T-cell (primary cell): ENCODE results near the gene SLC2A13. TPM values are rescaled to one million over a fixed set of nuclear protein-coding genes. Genes with fewer than 3 reads are reported as not detected.

ENCODE experiments used
- ATAC-seq, 4 experiments: fragments of 200-7000 bp in 3 of 4; fragments of 150-1000 bp in 1 of 4; cut with Tn5 transposase; replicated peaks in 1 of 4; 1 replicate in 3 of 4; 2 replicates in 1 of 4; pipeline ENCODE4 v1.10.0; 2021; ENCODE audit warnings: moderate library complexity in 3 of 4, mild to moderate bottlenecking in 2 of 4, moderate number of reproducible peaks in 1 of 4
- CTCF ChIA-PET, 2 donors: fragments of 300-600 bp; sonication (Branson Sonifier 250); formaldehyde crosslinking; loops; one replicate each; lab custom pipeline; 2022; ENCODE audit warnings: antibody characterized with exemption in 2 of 2; lab: Charles Lee
- POLR2A ChIA-PET, 2 donors: fragments of 300-600 bp; sonication (Branson Sonifier 250); formaldehyde crosslinking; loops; one replicate each; lab custom pipeline; 2022; ENCODE audit warnings: antibody characterized with exemption in 2 of 2; lab: Charles Lee
- DNase-seq, 35 experiments: peaks; one replicate each; pipeline versions ENCODE4 v3.0.0 to v3.0.0-alpha.2; 2013 to 2023
- H3K27ac ChIP-seq: one replicate; pipeline ENCODE4 v1.5.1; 2013; ENCODE audit warnings: low read length
- H3K27me3 ChIP-seq, 2 experiments: replicated peaks in 1 of 2; 1 replicate in 1 of 2; 2 replicates in 1 of 2; pipeline versions ENCODE4 v1.6.1 to v1.7.0; 2013; ENCODE audit warnings: low read length in 1 of 2, mixed read lengths in 1 of 2; ENCODE audit not compliant: control insufficient read depth in 2 of 2, insufficient read depth in 2 of 2; ENCODE audit errors: extremely low read depth in 1 of 2
- H3K36me3 ChIP-seq, 2 donors: 1 replicate in 1 of 2; 2 replicates in 1 of 2; pipeline versions ENCODE4 v1.6.1 to v1.7.0; 2013; ENCODE audit warnings: low read length in 1 of 2; ENCODE audit not compliant: control insufficient read depth in 2 of 2, insufficient read depth in 1 of 2; ENCODE audit errors: extremely low read depth in 1 of 2
- H3K4me1 ChIP-seq, 2 experiments: 1 replicate in 1 of 2; 2 replicates in 1 of 2; pipeline versions ENCODE4 v1.6.1 to v1.7.0; 2013; ENCODE audit warnings: low read length in 2 of 2, mixed read lengths in 1 of 2; ENCODE audit not compliant: insufficient read depth in 2 of 2, control insufficient read depth in 1 of 2; ENCODE audit errors: extremely low read depth in 1 of 2
- H3K4me3 ChIP-seq, 2 donors: 1 replicate in 1 of 2; 2 replicates in 1 of 2; pipeline versions ENCODE4 v1.5.1 to v1.7.0; 2013; ENCODE audit warnings: mild to moderate bottlenecking in 2 of 2, low read length in 1 of 2, moderate library complexity in 1 of 2; ENCODE audit not compliant: control insufficient read depth in 1 of 2; ENCODE audit errors: extremely low read depth in 1 of 2
- H3K9me3 ChIP-seq: 2 replicates; pipeline ENCODE4 v1.7.0; 2013
- H3K27ac Mint-ChIP-seq, 2 donors: one replicate each; pipeline ENCODE4 v1.8.0; 2020 to 2021; ENCODE audit warnings: mild to moderate bottlenecking in 2 of 2, mixed read lengths in 2 of 2
- H3K27me3 Mint-ChIP-seq, 2 donors: one replicate each; pipeline ENCODE4 v1.8.0; 2021 to 2022; ENCODE audit warnings: mixed read lengths in 2 of 2
- H3K36me3 Mint-ChIP-seq: one replicate; pipeline ENCODE4 v1.8.0; 2021; ENCODE audit warnings: mixed read lengths
- H3K4me1 Mint-ChIP-seq, 3 donors: one replicate each; pipeline ENCODE4 v1.8.0; 2020 to 2022; ENCODE audit warnings: mixed read lengths in 3 of 3, mild to moderate bottlenecking in 1 of 3
- H3K4me3 Mint-ChIP-seq, 3 donors: one replicate each; pipeline ENCODE4 v1.8.0; 2020 to 2022; ENCODE audit warnings: mild to moderate bottlenecking in 3 of 3, mixed read lengths in 3 of 3, moderate library complexity in 3 of 3
- H3K9me3 Mint-ChIP-seq, 3 donors: one replicate each; pipeline ENCODE4 v1.8.0; 2020 to 2022; ENCODE audit warnings: mixed read lengths in 3 of 3
- WGBS: methylation state at CpG from one replicate; pipeline ENCODE4 v1.1.5; 2013; ENCODE audit warnings: missing lambda C conversion rate; ENCODE audit not compliant: insufficient coverage; 5-methylcytosine and 5-hydroxymethylcytosine counted together
- total RNA-seq, 35 experiments: library from RNA in 6 of 35; stranded (reverse) in 6 of 35; fragments of 120-200 nt in 1 of 35; gene quantifications; one replicate each; pipeline versions ENCODE4 v1.2.1 to v1.2.4 and lab custom pipeline; 2013 to 2026

SLC2A13 gene
- total RNA-seq, 5 donors from 2014 or later (not counting 1 experiment from before 2014, with no cell fraction given) = 4.2 to 6.0 (median 5.1) TPM

DNA sequence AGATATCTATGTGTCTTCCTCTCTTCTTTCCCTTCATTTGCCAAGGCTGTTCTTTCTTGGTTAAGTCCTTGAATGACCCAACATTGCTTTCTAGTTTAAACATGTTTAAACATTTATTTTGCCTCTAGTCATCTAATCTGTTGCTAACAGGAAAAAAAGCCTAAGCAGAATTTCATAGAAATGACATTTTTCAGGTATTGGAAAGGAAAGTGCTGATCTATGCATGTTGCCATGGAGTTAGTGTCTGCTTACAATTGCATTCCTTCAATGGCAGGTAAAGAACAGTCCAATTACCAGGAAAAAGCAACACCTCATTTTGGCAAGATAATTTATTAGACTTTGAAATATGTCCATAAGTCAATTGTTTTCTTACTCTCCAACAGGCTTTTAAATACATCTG, 21.5 kb upstream of the SLC2A13 start:
- Mint-ChIP-seq H3K36me3 (no peaks in the 10 kb centered on the region), H3K27me3 (peaks cover 0 to 4% of the 10 kb centered on the region in 2 donors), H3K27ac (no peak overlapping the region), H3K9me3 (no peaks in the 10 kb centered on the region), H3K4me1 (no peaks in the 10 kb centered on the region), H3K4me3 (no peak overlapping the region)
- POLR2A ChIA-PET = no interaction called here
- H3K36me3 ChIP-seq = no peaks in the 10 kb centered on the region
- no peaks in the 10 kb centered on the region for H3K9me3 ChIP-seq
- H3K4me3 ChIP-seq = no peak overlapping the region
- CTCF ChIA-PET = no interaction called here
- ATAC-seq (no peak), DNase-seq (no peak)
- no peaks in the 10 kb centered on the region for H3K4me1 ChIP-seq
- no peak overlapping the region for H3K27ac ChIP-seq
- peaks cover 0 to 4% of the 10 kb centered on the region in 2 experiments for H3K27me3 ChIP-seq

DNA sequence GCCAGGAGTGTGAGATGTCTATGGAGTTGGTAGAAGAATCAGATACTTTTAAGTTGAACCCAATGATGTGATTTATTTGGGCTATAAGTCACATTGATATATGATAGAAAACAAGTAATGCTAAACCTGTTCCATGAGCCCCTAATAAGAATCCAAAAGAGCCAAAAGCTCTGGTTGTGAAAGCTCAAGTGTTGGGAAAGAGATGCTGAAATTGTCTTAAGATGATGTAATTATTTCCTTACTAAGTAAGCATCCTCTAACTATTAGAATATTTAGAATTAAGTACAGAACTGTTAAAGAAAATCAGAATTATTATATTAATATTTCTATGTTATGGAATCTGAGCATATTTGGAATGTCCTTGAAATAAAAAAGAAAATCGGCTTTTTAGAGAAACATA, 17.6 kb upstream of the SLC2A13 start:
- no peak overlapping the region for H3K4me3 Mint-ChIP-seq
- H3K27me3 Mint-ChIP-seq = peaks cover 0 to 11% of the 10 kb centered on the region in 2 donors
- no peaks in the 10 kb centered on the region for H3K9me3 ChIP-seq
- CTCF ChIA-PET = interaction anchor here in 1 of 2 donors (0.7 kb wide), 1 partner anchor 13 kb away, joined by 3 read pairs; no protein-coding TSS in a partner anchor
- H3K27ac Mint-ChIP-seq = no peak overlapping the region
- no peaks in the 10 kb centered on the region for H3K36me3 ChIP-seq
- no peak overlapping the region for H3K27ac ChIP-seq
- H3K4me1 ChIP-seq = no peaks in the 10 kb centered on the region
- H3K36me3 Mint-ChIP-seq = no peaks in the 10 kb centered on the region
- peaks cover 0 to 4% of the 10 kb centered on the region in 2 experiments for H3K27me3 ChIP-seq
- no peak for ATAC-seq
- H3K4me3 ChIP-seq = no peak overlapping the region
- WGBS = no CpG with 5 or more reads among the region's 1 CpG
- DNase-seq = no peak
- POLR2A ChIA-PET = no interaction called here
- H3K9me3 Mint-ChIP-seq = no peaks in the 10 kb centered on the region
- H3K4me1 Mint-ChIP-seq = no peaks in the 10 kb centered on the region

DNA sequence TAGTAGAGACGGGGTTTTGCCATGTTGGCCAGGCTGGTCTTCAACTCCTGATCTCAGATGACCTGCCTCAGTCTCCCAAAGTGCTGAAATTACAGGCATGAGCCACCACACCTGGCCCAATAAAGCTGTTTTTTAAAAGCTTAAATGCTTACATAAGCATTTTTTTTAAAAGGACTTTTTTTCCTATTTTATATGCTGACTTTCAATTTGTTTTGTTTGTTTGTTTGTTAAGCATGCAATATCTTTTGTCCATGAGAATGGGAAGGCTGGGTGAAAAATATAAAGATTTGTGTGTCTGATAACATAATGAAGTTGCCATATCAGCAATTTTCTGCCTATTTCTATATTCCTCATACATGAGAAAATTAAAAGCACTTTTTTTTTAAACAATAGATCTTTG, 17.0 kb upstream of the SLC2A13 start:
- H3K36me3 Mint-ChIP-seq = no peaks in the 10 kb centered on the region
- peaks cover 0 to 1% (median 0%) of the 10 kb centered on the region in 3 donors for H3K4me1 Mint-ChIP-seq
- CTCF ChIA-PET = interaction anchor here in 1 of 2 donors (0.7 kb wide), 1 partner anchor 533 kb away, joined by 3 read pairs; no protein-coding TSS in a partner anchor
- no CpG with 5 or more reads among the region's 1 CpG for WGBS
- Histone ChIP-seq H3K9me3 (no peaks in the 10 kb centered on the region), H3K27ac (no peak overlapping the region), H3K4me1 (no peaks in the 10 kb centered on the region), H3K36me3 (no peaks in the 10 kb centered on the region), H3K27me3 (peaks cover 0 to 4% of the 10 kb centered on the region in 2 experiments), H3K4me3 (no peak overlapping the region)
- H3K27me3 Mint-ChIP-seq = peaks cover under 1 to 11% of the 10 kb centered on the region in 2 donors
- H3K4me3 Mint-ChIP-seq = no peak overlapping the region
- ATAC-seq (no peak), DNase-seq (no peak)
- POLR2A ChIA-PET = no interaction called here
- H3K27ac Mint-ChIP-seq = no peak overlapping the region
- no peaks in the 10 kb centered on the region for H3K9me3 Mint-ChIP-seq

DNA sequence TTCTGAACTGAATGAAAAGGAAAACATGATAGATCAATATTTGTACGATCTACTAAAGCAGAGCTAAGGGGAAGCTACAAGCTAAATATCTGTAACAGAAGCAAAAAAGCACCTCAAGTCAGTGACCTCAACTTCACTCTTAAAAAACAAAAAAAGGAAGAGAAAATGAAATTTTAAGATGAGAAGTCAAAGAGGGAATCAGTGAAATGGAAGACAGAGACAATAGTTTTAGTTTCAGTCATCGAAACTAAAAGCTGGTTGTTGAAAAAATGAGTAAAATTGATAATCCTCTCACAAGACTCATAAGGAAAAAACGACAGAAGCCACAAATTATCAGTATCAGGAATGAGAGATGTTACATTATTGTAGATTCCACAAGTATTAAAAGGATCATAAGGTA, 11.9 kb upstream of the SLC2A13 start:
- no peak overlapping the region for H3K4me3 Mint-ChIP-seq
- Histone ChIP-seq H3K4me3 (no peak overlapping the region), H3K9me3 (no peaks in the 10 kb centered on the region), H3K36me3 (no peaks in the 10 kb centered on the region), H3K27ac (no peak overlapping the region), H3K4me1 (no peaks in the 10 kb centered on the region), H3K27me3 (no peaks in the 10 kb centered on the region)
- ATAC-seq (no peak), DNase-seq (no peak)
- no peaks in the 10 kb centered on the region for H3K36me3 Mint-ChIP-seq
- CTCF ChIA-PET = interaction anchor here (0.9 to 2.6 kb wide), 4 partner anchors 10 to 107 kb away, joined by 3 to 14 read pairs (median 8); partner anchors contain the start of gene SLC2A13 (in 1 of the 2)
- H3K27ac Mint-ChIP-seq = no peak overlapping the region
- H3K27me3 Mint-ChIP-seq = peaks cover 10 to 13% of the 10 kb centered on the region in 2 donors
- H3K4me1 Mint-ChIP-seq = peaks cover 0 to 5% (median 4%) of the 10 kb centered on the region in 3 donors
- POLR2A ChIA-PET = no interaction called here
- WGBS = no CpG with 5 or more reads among the region's 3 CpGs
- H3K9me3 Mint-ChIP-seq = no peaks in the 10 kb centered on the region

- H3K27ac ChIP-seq = no peak overlapping the region
- Mint-ChIP-seq H3K36me3 (no peaks in the 10 kb centered on the region), H3K4me3 (no peak overlapping the region), H3K27me3 (peaks cover 5 to 6% of the 10 kb centered on the region in 2 donors), H3K9me3 (no peaks in the 10 kb centered on the region), H3K27ac (no peak overlapping the region), H3K4me1 (peaks cover 15 to 18% (median 17%) of the 10 kb centered on the region in 3 donors)
- peaks cover 5 to 11% of the 10 kb centered on the region in 2 experiments for H3K4me1 ChIP-seq
- DNase-seq = no peak
- CTCF ChIA-PET = interaction anchor here in 1 of 2 donors (0.6 kb wide), 1 partner anchor 13 kb away, joined by 3 read pairs; no protein-coding TSS in a partner anchor
- H3K4me3 ChIP-seq = no peak overlapping the region
- H3K36me3 ChIP-seq = no peaks in the 10 kb centered on the region
- POLR2A ChIA-PET = no interaction called here
- peaks cover 0 to 2% of the 10 kb centered on the region in 2 experiments for H3K27me3 ChIP-seq
- WGBS = no CpG with 5 or more reads among the region's 1 CpG
- H3K9me3 ChIP-seq = no peaks in the 10 kb centered on the region
- no peak for ATAC-seq
Observed at GRCh38 chr12:40110586-40110985, 4.7 kb upstream of the SLC2A13 start.

DNA sequence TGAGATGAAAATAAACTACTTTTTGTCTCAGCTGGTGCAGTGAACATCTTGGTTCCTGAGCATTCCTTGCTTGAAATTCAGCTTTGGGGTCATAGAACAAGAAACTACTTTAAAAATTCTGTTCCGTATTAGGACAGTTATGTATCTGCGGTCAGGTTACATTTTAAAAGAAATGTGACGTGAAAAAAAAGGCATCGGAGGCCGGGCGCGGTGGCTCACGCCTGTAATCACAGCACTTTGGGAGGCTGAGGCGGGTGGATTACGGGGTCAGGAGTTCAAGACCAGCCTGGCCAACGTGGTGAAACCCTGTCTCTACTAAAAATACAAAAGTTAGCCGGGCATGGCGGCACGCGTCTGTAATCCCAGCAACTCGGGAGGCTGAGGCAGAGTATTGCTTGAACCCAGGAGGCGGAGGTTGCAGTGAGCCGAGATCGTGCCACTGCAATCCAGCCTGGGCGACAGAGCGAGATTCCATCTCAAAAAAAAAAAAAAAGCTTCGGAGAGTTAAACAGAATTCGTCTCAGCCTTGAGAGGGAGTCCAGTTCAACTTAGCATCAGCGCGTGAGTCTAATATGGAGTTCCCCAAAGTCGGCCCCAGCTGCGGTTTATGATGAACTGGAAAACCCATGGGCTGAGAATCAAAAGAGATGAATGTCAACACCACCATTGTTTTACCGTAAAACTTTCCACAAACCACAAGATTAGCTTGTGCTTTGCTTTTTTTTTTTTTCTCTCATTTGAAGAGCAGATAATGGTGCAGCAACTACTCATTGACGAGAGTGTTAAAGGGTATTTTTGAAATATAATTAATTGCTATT, 2.1 kb upstream of the SLC2A13 start:
- ATAC-seq (no peak), DNase-seq (peak in 1 of 35 experiments; percentile 29)
- Histone ChIP-seq H3K9me3 (no peaks in the 10 kb centered on the region), H3K27me3 (peaks cover 2 to 4% of the 10 kb centered on the region in 2 experiments), H3K4me1 (peaks cover 9 to 20% of the 10 kb centered on the region in 2 experiments), H3K4me3 (peak overlapping the region in 1 of 2 donors; percentile 49), H3K27ac (no peak overlapping the region), H3K36me3 (no peaks in the 10 kb centered on the region)
- Mint-ChIP-seq H3K4me1 (peaks cover 31 to 33% (median 33%) of the 10 kb centered on the region in 3 donors), H3K27ac (no peak overlapping the region), H3K9me3 (no peaks in the 10 kb centered on the region), H3K27me3 (peaks cover 5 to 6% of the 10 kb centered on the region in 2 donors), H3K36me3 (no peaks in the 10 kb centered on the region), H3K4me3 (peak overlapping the region; percentile 82 to 87 (median 82))
- CTCF ChIA-PET = interaction anchor here (0.6 to 5.6 kb wide), 15 partner anchors 9 to 1786 kb away, joined by 3 to 46 read pairs (median 4); no protein-coding TSS in a partner anchor
- WGBS = 78% methylated on average over 22 of the region's 29 CpGs
- POLR2A ChIA-PET = interaction anchor here in 1 of 2 donors (1.1 kb wide), 1 partner anchor 97 kb away, joined by 7 read pairs; no protein-coding TSS in a partner anchor
